ENCODE data around the gene MRPL52.
"Not testable (repeated sequence)": the region's sequence is repeated elsewhere in the genome, so short reads cannot be mapped to it uniquely, and the experiment has no call there.

MRPL52 gene

GRCh38 chr14:22829661-22830442, at the start of gene MRPL52:
Gene MRPL52, plus strand, starts transcription at chr14:22829887. Its CDS starts 26 bp downstream, at chr14:22829913.
- DNase-seq, result peak; percentile 94

GRCh38 chr14:22780105-22780679, 49.5 kb upstream of the MRPL52 start:
- DNase-seq, result no peak

GRCh38 chr14:22780941-22781300, 48.8 kb upstream of the MRPL52 start:
- DNase-seq, result no peak

- DNase-seq, result no peak
Measured at GRCh38 chr14:22781301-22781991, 48.2 kb upstream of the MRPL52 start.

- DNase-seq, result no peak
Measured at GRCh38 chr14:22786685-22787084, 43.0 kb upstream of the MRPL52 start.

GRCh38 chr14:22791301-22791700, 38.4 kb upstream of the MRPL52 start:
- DNase-seq, result peak; percentile 93

- no peak for DNase-seq
Measured at GRCh38 chr14:22792158-22792557, 37.5 kb upstream of the MRPL52 start.

GRCh38 chr14:22793550-22793949, 36.1 kb upstream of the MRPL52 start:
- DNase-seq, result not testable (repeated sequence)

GRCh38 chr14:22793976-22794375, 35.7 kb upstream of the MRPL52 start:
- DNase-seq, result no peak

- no peak for DNase-seq
Measured at GRCh38 chr14:22794551-22794951, 35.1 kb upstream of the MRPL52 start.

GRCh38 chr14:22796087-22796707, 33.5 kb upstream of the MRPL52 start:
- no peak for DNase-seq

GRCh38 chr14:22797017-22797917, 32.4 kb upstream of the MRPL52 start:
- peak; percentile 58 for DNase-seq

- DNase-seq, result peak; percentile 82
Measured at GRCh38 chr14:22798528-22798927, 31.2 kb upstream of the MRPL52 start.

- DNase-seq, result peak; percentile 85
Measured at GRCh38 chr14:22800346-22800745, 29.3 kb upstream of the MRPL52 start.

GRCh38 chr14:22801716-22802115, 28.0 kb upstream of the MRPL52 start:
- DNase-seq, result peak; percentile 61

- no peak for DNase-seq
Measured at GRCh38 chr14:22802860-22803686, 26.6 kb upstream of the MRPL52 start.

GRCh38 chr14:22803687-22803974, 26.1 kb upstream of the MRPL52 start:
- no peak for DNase-seq

- DNase-seq, result not testable (repeated sequence)
Measured at GRCh38 chr14:22805235-22805634, 24.5 kb upstream of the MRPL52 start.

- no peak for DNase-seq
Measured at GRCh38 chr14:22807432-22808087, 22.1 kb upstream of the MRPL52 start.

GRCh38 chr14:22808388-22809209, 21.1 kb upstream of the MRPL52 start:
- no peak for DNase-seq
